Right lobe of liver (tissue), 4 donors: ENCODE data around the gene LAMC2.

Source experiments
- CTCF ChIP-seq, 4 donors: fragments of 200-600 bp in 3 of 4; fragments of 450-650 bp in 1 of 4; IDR thresholded peaks; one replicate each; pipeline versions ENCODE4 v1.5.1 to v1.8.0; 2016 to 2022; ENCODE audit warnings: antibody characterized with exemption in 4 of 4, mild to moderate bottlenecking in 2 of 4
- POLR2A ChIP-seq: fragments of 450-650 bp; IDR thresholded peaks from one replicate; pipeline ENCODE4 v1.6.1; 2017; ENCODE audit warnings: antibody characterized with exemption, mild to moderate bottlenecking
- donor health status: DM: no; HTN: no; CAD: no.
- donor health status: DM: no; HTN: no; CAD: no.
- donor health status: DM: no; HTN: yes; CAD: no.

GRCh38 chr1:183293241-183293640 is 107.2 kb downstream of the LAMC2 start:
- TF ChIP-seq CTCF (IDR thresholded peaks at IDR 0.05) = no peak
- no peak for TF ChIP-seq POLR2A
